Measurements from ENCODE around the gene TTC31. TPM values are rescaled to one million over a fixed set of nuclear protein-coding genes. Genes with fewer than 3 reads are reported as not detected.

The TTC31 gene
- total RNA-seq, 1 donor from 2014 or later: 20.9 TPM

- no peak overlapping the region for H3K4me3 ChIP-seq (ENCODE audit: low read depth, low read length)
- DNase-seq (ENCODE audit: low read depth): no peak
- TF ChIP-seq CTCF (conservative IDR thresholded peaks at IDR 0.05; ENCODE audit: low read depth, low read length): no peak
Measured at GRCh38 chr2:74493546-74493945, 10.7 kb downstream of the TTC31 start.

GRCh38 chr2:74495440-74495839, 12.6 kb downstream of the TTC31 start:
- H3K4me3 ChIP-seq (ENCODE audit: low read depth, low read length): no peak overlapping the region
- DNase-seq (ENCODE audit: low read depth): no peak
- TF ChIP-seq CTCF (conservative IDR thresholded peaks at IDR 0.05; ENCODE audit: low read depth, low read length): no peak

- DNase-seq (ENCODE audit: low read depth): no peak
- TF ChIP-seq CTCF (conservative IDR thresholded peaks at IDR 0.05; ENCODE audit: low read depth, low read length): no peak
- no peak overlapping the region for H3K4me3 ChIP-seq (ENCODE audit: low read depth, low read length)
Measured at GRCh38 chr2:74496997-74497776, 14.3 kb downstream of the TTC31 start.

- H3K4me3 ChIP-seq (ENCODE audit: low read depth, low read length): peak overlapping the region; percentile 47
- DNase-seq (ENCODE audit: low read depth): no peak
- TF ChIP-seq CTCF (conservative IDR thresholded peaks at IDR 0.05; ENCODE audit: low read depth, low read length): no peak
Measured at GRCh38 chr2:74497777-74498499, 15.1 kb downstream of the TTC31 start.

GRCh38 chr2:74498500-74499266, 15.8 kb downstream of the TTC31 start:
- DNase-seq (ENCODE audit: low read depth): no peak
- peak overlapping the region; percentile 47 for H3K4me3 ChIP-seq (ENCODE audit: low read depth, low read length)
- no peak for TF ChIP-seq CTCF (conservative IDR thresholded peaks at IDR 0.05; ENCODE audit: low read depth, low read length)

GRCh38 chr2:74499267-74499939, 16.5 kb downstream of the TTC31 start, which contains the start of gene LBX2:
LBX2 (minus strand) TSS chr2:74499603; CDS start chr2:74499537, 66 bp downstream.
- no peak for TF ChIP-seq CTCF (conservative IDR thresholded peaks at IDR 0.05; ENCODE audit: low read depth, low read length)
- no peak for DNase-seq (ENCODE audit: low read depth)
- peak within 1 kb of the TSS; percentile 47 for H3K4me3 ChIP-seq (ENCODE audit: low read depth, low read length)

Data from epithelial cell of proximal tubule (primary cell).